HEK293 (cell line): ENCODE results near the gene PHC3.

Source experiments
- CTCF ChIP-seq: fragments of 450-650 bp; formaldehyde crosslinking; IDR thresholded peaks from 2 replicates; pipeline ENCODE4 v1.5.1; 2016; ENCODE audit warnings: missing biosample characterization, missing genetic modification characterization
- ELK4 ChIP-seq: IDR thresholded peaks from 2 replicates; pipeline ENCODE4 v1.6.1; 2011; ENCODE audit warnings: mild to moderate bottlenecking, low read depth, low read length, borderline replicate concordance
- GLI4 ChIP-seq: fragments of 450-650 bp; formaldehyde crosslinking; IDR thresholded peaks from 2 replicates; pipeline ENCODE4 v1.5.1; 2016; ENCODE audit warnings: missing biosample characterization, missing genetic modification characterization
- KLF1 ChIP-seq: fragments of 450-650 bp; formaldehyde crosslinking; IDR thresholded peaks from 2 replicates; pipeline ENCODE4 v1.5.1; 2016; ENCODE audit warnings: missing biosample characterization, missing genetic modification characterization
- MEIS1 ChIP-seq: sonication (generic); formaldehyde crosslinking; IDR thresholded peaks from 2 replicates; pipeline ENCODE4 v1.8.1; 2022; ENCODE audit warnings: missing genetic modification reagents, mild to moderate bottlenecking, borderline replicate concordance
- PBX3 ChIP-seq: sonication (generic); formaldehyde crosslinking; IDR thresholded peaks from 2 replicates; pipeline ENCODE4 v1.8.1; 2022; ENCODE audit warnings: mild to moderate bottlenecking, moderate library complexity, missing genetic modification reagents
- REPIN1 ChIP-seq: fragments of 450-650 bp; formaldehyde crosslinking; IDR thresholded peaks from 2 replicates; pipeline ENCODE4 v1.5.1; 2017; ENCODE audit warnings: missing biosample characterization, missing genetic modification characterization, low read depth
- SALL2 ChIP-seq: fragments of 450-650 bp; formaldehyde crosslinking; IDR thresholded peaks from 2 replicates; pipeline ENCODE4 v1.5.0; 2017; ENCODE audit warnings: missing biosample characterization, mild to moderate bottlenecking, missing genetic modification characterization, borderline replicate concordance
- TCF7L2 ChIP-seq: IDR thresholded peaks from 2 replicates; pipeline ENCODE4 v1.6.1; 2011; ENCODE audit warnings: low read depth, mild to moderate bottlenecking, inconsistent platforms, low read length, moderate library complexity, borderline replicate concordance
- ZEB2 ChIP-seq: fragments of 450-650 bp; formaldehyde crosslinking; IDR thresholded peaks from 2 replicates; pipeline ENCODE4 v1.5.1; 2016; ENCODE audit warnings: missing biosample characterization, missing genetic modification characterization
- ZNF140 ChIP-seq: fragments of 450-650 bp; formaldehyde crosslinking; IDR thresholded peaks from 2 replicates; pipeline ENCODE4 v1.5.1; 2016; ENCODE audit warnings: missing biosample characterization, missing genetic modification characterization
- TF ChIP-seq, protein P1 (sequence below): fragments of 450-650 bp; formaldehyde crosslinking; IDR thresholded peaks from 2 replicates; pipeline ENCODE4 v1.5.1; 2016; ENCODE audit warnings: missing biosample characterization, missing genetic modification characterization

DNA sequence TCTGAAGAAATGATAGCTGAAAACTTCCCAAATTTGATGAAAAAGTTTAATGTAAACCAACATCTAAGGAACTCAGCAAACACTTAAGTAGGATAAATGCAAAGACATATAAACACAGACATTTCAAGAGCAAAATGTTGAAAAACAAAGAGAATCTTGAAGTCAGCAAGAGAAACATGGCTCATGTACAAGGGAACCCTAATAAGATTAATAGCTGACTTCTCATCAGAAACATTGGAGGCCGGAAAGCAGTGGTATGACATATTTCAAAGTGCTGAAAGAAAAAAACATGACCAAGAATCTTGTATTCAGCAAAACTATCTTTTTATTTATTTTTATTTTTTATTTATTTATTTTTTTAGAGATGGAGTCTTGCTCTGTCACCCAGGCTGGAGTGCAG, 30.1 kb upstream of the PHC3 start:
- no peak for TF ChIP-seq KLF1 (tag by site-specific recombination)
- TF ChIP-seq, protein P1, sequence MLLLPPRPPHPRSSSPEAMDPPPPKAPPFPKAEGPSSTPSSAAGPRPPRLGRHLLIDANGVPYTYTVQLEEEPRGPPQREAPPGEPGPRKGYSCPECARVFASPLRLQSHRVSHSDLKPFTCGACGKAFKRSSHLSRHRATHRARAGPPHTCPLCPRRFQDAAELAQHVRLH (tag by site-specific recombination): no peak
- TF ChIP-seq CTCF (tag by site-specific recombination): no peak
- TF ChIP-seq ZNF140: no peak
- TF ChIP-seq ZEB2 (tag by site-specific recombination): no peak
- no peak for TF ChIP-seq GLI4 (tag by site-specific recombination)
- TF ChIP-seq TCF7L2: no peak
- no peak for TF ChIP-seq PBX3 (CRISPR knock-in tag)
- TF ChIP-seq MEIS1 (CRISPR knock-in tag): no peak
- TF ChIP-seq REPIN1 (tag by site-specific recombination): no peak
- TF ChIP-seq ELK4: no peak
- TF ChIP-seq SALL2 (tag by site-specific recombination): no peak
